ENCODE measurements around the gene CALHM6. TPM values are rescaled to one million over a fixed set of nuclear protein-coding genes. Genes with fewer than 3 reads are reported as not detected.

Gene CALHM6
- total and polyA plus RNA-seq, 2 experiments from 2014 or later, result 1.2 to 1.6 TPM

GRCh38 chr6:116511424-116512110, 50.4 kb downstream of the CALHM6 start, which contains the start of gene CALHM5:
Gene CALHM5 (plus strand): TSS chr6:116511639. CDS start chr6:116511697, 58 bp downstream.
- Mint-ChIP-seq H3K36me3 (ENCODE audit: low read depth) (no peaks in the 10 kb centered on the region), H3K4me1 (peaks cover 12% of the 10 kb centered on the region; the same call in 2 of the 3 replicates), H3K27ac (peak within 1 kb of the TSS; percentile 51), H3K9me3 (peaks cover 9% of the 10 kb centered on the region; the same call in 1 of the 3 replicates), H3K27me3 (ENCODE audit: insufficient read depth, low read depth, poor library complexity) (peaks cover 1% of the 10 kb centered on the region), H3K4me3 (no peak within 1 kb of the TSS)
- DNase-seq (ENCODE audit: low spot score) (peak; percentile 85), ATAC-seq (peak; percentile 92)
- peak; percentile 65 to 79 for TF ChIP-seq CTCF (conservative IDR thresholded peaks at IDR 0.05; ENCODE audit: low read depth in 2 of 2)
- no peak for TF ChIP-seq ZNF331 (CRISPR knock-in tag; IDR thresholded peaks at IDR 0.05; ENCODE audit: low read depth)
- Histone ChIP-seq H2AFZ (peak within 1 kb of the TSS; percentile 2), H3K9me2 (ENCODE audit: insufficient read depth) (no peaks in the 10 kb centered on the region), H3F3A (replicated peaks; ENCODE audit: low read depth) (no peaks in the 10 kb centered on the region), H3K27ac (ENCODE audit: low read depth) (peak within 1 kb of the TSS; percentile 2; the same call in 1 of the 2 replicates), H3K4me3 (no peak within 1 kb of the TSS), H3K79me2 (replicated peaks; ENCODE audit: insufficient read depth) (no peaks in the 10 kb centered on the region), H4K20me1 (replicated peaks; ENCODE audit: insufficient read depth) (no peaks in the 10 kb centered on the region), H3K4me1 (ENCODE audit: insufficient read depth) (no peaks in the 10 kb centered on the region), H3K4me2 (no peak within 1 kb of the TSS), H3K36me3 (ENCODE audit: insufficient read depth) (no peaks in the 10 kb centered on the region), H3K27me3 (ENCODE audit: insufficient read depth) (no peaks in the 10 kb centered on the region)

DNA sequence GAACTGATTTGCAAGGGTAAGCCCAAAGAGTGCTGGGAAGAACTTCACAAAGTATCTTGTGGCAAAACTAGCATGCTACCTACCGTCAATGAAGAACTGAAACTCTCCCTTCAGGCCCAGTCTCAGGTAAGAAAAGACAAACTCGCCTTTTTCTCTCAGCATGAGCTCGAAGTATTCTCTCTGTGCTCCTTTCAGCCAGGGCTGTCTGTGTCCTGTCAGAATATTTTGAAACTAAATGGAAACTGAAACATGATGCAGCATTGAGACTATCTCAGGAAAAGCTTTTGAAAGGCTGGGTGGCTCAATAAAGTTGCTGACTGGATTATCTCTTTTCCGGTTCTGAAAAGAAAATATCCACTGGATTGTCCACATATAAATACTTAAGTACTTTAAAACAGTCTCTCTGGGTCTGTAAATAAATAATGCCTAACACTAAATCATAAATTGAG, 51.0 kb downstream of the CALHM6 start:
- Histone ChIP-seq H4K20me1 (replicated peaks; ENCODE audit: insufficient read depth) (no peaks in the 10 kb centered on the region), H3K27me3 (ENCODE audit: insufficient read depth) (no peaks in the 10 kb centered on the region), H3K9me2 (ENCODE audit: insufficient read depth) (no peaks in the 10 kb centered on the region), H3K27ac (ENCODE audit: low read depth) (peak overlapping the region; percentile 2; the same call in 1 of the 2 replicates), H3K4me1 (ENCODE audit: insufficient read depth) (no peaks in the 10 kb centered on the region), H2AFZ (peak overlapping the region; percentile 2), H3K4me3 (no peak overlapping the region), H3K4me2 (no peak overlapping the region), H3F3A (replicated peaks; ENCODE audit: low read depth) (no peaks in the 10 kb centered on the region), H3K36me3 (ENCODE audit: insufficient read depth) (no peaks in the 10 kb centered on the region), H3K79me2 (replicated peaks; ENCODE audit: insufficient read depth) (no peaks in the 10 kb centered on the region)
- no peak overlapping the region for H3K4me3 Mint-ChIP-seq
- no peaks in the 10 kb centered on the region for H3K36me3 Mint-ChIP-seq (ENCODE audit: low read depth)
- H3K9me3 Mint-ChIP-seq, result peaks cover 9% of the 10 kb centered on the region; the same call in 1 of the 3 replicates
- TF ChIP-seq EZH2phosphoT487 (IDR thresholded peaks at IDR 0.05; ENCODE audit: unreplicated experiment) (no peak), EZH2 (IDR thresholded peaks at IDR 0.05; ENCODE audit: low read depth, unreplicated experiment) (no peak), ZNF331 (CRISPR knock-in tag; IDR thresholded peaks at IDR 0.05; ENCODE audit: low read depth) (no peak)
- DNase-seq (ENCODE audit: low spot score), result no peak
- peak; percentile 25; the same call in 2 of the 3 replicates for ATAC-seq
- H3K27me3 Mint-ChIP-seq (ENCODE audit: insufficient read depth, low read depth, poor library complexity), result peaks cover 1% of the 10 kb centered on the region
- H3K4me1 Mint-ChIP-seq, result peaks cover 12% of the 10 kb centered on the region; the same call in 2 of the 3 replicates
- no peak overlapping the region for H3K27ac Mint-ChIP-seq

DNA sequence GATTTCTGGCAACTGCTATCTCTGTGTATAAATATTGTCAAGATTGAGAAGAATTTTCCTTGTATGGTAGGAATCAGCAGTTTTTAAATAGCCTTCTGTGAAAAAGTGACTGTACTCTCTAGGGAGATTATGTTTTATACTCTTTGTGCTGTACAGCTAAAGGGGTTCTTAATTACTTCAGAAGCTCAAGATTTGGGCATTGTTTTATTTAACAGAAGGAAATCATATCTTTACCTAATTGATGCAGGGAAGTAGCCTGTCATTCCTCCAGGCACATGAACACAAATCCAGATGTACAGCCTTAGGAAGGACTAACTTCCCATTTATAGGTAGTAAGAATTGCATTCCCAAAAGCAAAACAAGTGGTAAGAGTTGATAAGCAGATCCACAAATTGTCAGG, 51.6 kb downstream of the CALHM6 start:
- Histone ChIP-seq H3K36me3 (ENCODE audit: insufficient read depth) (no peaks in the 10 kb centered on the region), H3K4me2 (no peak overlapping the region), H3K4me3 (no peak overlapping the region), H3K4me1 (ENCODE audit: insufficient read depth) (no peaks in the 10 kb centered on the region), H2AFZ (no peak overlapping the region), H3K27me3 (ENCODE audit: insufficient read depth) (no peaks in the 10 kb centered on the region), H3K79me2 (replicated peaks; ENCODE audit: insufficient read depth) (no peaks in the 10 kb centered on the region), H3K9me2 (ENCODE audit: insufficient read depth) (no peaks in the 10 kb centered on the region), H3K27ac (ENCODE audit: low read depth) (no peak overlapping the region), H4K20me1 (replicated peaks; ENCODE audit: insufficient read depth) (no peaks in the 10 kb centered on the region), H3F3A (replicated peaks; ENCODE audit: low read depth) (no peaks in the 10 kb centered on the region)
- Mint-ChIP-seq H3K9me3 (peaks cover 9% of the 10 kb centered on the region; the same call in 1 of the 3 replicates), H3K4me1 (peaks cover 12% of the 10 kb centered on the region; the same call in 2 of the 3 replicates), H3K27ac (no peak overlapping the region), H3K4me3 (no peak overlapping the region), H3K27me3 (ENCODE audit: insufficient read depth, low read depth, poor library complexity) (peaks cover 1% of the 10 kb centered on the region), H3K36me3 (ENCODE audit: low read depth) (no peaks in the 10 kb centered on the region)
- DNase-seq (ENCODE audit: low spot score) (no peak), ATAC-seq (no peak)
- no peak for TF ChIP-seq CREB1 (CRISPR knock-in tag; IDR thresholded peaks at IDR 0.05; ENCODE audit: low read depth)
- no peak for TF ChIP-seq REST (IDR thresholded peaks at IDR 0.05; ENCODE audit: unreplicated experiment)
- TF ChIP-seq STAT1 (IDR thresholded peaks at IDR 0.05; ENCODE audit: unreplicated experiment), result no peak
- TF ChIP-seq, protein P1, sequence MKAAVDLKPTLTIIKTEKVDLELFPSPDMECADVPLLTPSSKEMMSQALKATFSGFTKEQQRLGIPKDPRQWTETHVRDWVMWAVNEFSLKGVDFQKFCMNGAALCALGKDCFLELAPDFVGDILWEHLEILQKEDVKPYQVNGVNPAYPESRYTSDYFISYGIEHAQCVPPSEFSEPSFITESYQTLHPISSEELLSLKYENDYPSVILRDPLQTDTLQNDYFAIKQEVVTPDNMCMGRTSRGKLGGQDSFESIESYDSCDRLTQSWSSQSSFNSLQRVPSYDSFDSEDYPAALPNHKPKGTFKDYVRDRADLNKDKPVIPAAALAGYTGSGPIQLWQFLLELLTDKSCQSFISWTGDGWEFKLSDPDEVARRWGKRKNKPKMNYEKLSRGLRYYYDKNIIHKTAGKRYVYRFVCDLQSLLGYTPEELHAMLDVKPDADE (IDR thresholded peaks at IDR 0.05), result no peak
- no peak for TF ChIP-seq NANOG (IDR thresholded peaks at IDR 0.05; ENCODE audit: borderline replicate concordance)
- no peak for TF ChIP-seq JUNB (IDR thresholded peaks at IDR 0.05; ENCODE audit: unreplicated experiment)
- no peak for TF ChIP-seq ZNF331 (CRISPR knock-in tag; IDR thresholded peaks at IDR 0.05; ENCODE audit: low read depth)
- TF ChIP-seq EZH2 (IDR thresholded peaks at IDR 0.05; ENCODE audit: low read depth, unreplicated experiment), result no peak
- no peak for TF ChIP-seq POLR2AphosphoS5 (IDR thresholded peaks at IDR 0.05; ENCODE audit: low read depth)
